CD4-positive, alpha-beta T cell treated with Interleukin-12 subunit alpha and Interleukin-12 subunit beta, for 1 hour (primary cell): ENCODE results near the gene SLC16A11.
A peak's percentile ranks its signal among the peaks of the same experiment; 100 is the strongest.

Experiments
- DNase-seq: peaks from one replicate; pipeline ENCODE4 v3.0.0-alpha.2; 2020

The SLC16A11 gene

GRCh38 chr17:7023576-7024401 is 20.1 kb downstream of the SLC16A11 start:
- peak; percentile 97 for DNase-seq

DNA sequence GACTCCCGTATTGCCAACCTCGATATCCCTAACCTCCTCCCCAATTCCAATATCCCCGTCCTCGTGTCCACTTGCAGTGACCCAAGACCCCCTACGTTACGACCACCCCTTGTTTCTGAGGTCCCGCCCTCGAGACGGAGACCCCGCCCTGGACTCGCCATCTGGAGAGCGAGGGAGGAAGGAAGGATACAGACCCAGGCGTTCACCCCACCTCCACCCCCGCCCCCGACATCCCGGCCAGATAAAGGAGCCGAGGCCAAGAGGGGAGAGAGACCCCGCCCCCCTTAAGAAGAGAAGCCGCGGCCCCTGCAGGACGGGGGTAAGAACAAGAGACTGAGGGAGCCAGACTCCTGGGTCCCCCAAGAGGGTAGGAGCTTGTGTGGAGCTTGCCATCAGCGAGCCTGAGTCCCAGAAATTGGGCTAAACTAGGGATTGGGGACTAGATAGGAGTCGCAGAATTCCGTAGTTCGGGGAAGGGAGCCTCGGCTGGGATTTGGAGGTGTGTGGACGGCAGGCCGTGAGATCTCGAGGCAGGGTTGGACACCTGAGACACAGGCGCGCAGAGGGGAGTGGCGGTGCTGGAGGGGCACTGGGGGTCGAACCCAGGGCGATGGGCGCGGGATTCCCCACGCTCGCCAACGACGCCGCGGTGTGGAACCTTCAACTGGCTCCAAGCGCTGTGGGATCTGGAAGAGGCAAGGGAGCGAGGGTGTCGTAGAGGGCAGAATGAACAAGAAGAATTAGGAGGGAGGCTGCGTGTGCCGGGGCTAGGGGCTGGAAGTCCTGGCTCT is 20.9 kb downstream of the SLC16A11 start, which contains the start of gene BCL6B:
TSS of gene BCL6B (plus strand) at position 270 of the 791 bp plus-strand sequence. CDS start 622 bp downstream, outside the sequence.
- no peak for DNase-seq

- peak; percentile 85 for DNase-seq
Observed at GRCh38 chr17:7021993-7022778, 21.7 kb downstream of the SLC16A11 start.

DNA sequence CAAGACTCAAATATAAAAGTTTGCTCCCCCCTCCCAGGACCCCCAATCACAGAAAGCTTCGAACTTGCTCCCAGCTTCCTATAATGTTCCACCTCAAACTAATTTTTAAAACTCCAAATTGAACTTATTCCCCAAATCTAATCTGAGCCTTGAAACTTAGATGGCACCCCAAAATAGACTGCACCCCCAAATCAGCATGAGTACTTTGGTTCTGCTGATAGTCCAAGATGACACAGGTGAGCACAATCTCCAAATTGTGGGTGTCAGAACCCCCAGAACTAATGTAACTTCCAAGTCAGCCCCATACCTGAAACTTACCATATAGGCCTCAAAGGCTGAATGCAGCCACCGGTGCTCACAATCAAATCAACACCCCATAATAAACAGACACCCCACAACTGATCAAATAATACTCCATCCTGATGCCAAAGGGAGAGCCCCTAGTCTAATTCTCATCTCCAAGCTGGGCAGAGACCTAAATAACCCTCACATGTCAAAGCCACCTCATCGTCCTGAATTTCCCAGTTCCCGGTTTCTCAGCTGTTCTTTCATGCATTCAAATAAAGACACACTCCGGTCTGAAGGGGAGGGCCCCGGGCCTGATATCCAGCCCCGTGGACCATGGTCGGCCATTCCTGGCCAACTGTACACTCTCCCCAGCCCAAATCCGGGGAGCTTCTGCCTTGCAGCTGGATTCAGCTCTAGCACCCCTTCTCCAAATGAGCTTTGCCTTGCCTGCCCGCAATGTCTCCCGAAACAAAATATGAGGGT is 22.8 kb downstream of the SLC16A11 start:
- DNase-seq, result no peak

GRCh38 chr17:7019839-7020519 is 23.9 kb downstream of the SLC16A11 start:
- DNase-seq, result no peak

GRCh38 chr17:7019367-7019766 is 24.5 kb downstream of the SLC16A11 start:
- no peak for DNase-seq

DNA sequence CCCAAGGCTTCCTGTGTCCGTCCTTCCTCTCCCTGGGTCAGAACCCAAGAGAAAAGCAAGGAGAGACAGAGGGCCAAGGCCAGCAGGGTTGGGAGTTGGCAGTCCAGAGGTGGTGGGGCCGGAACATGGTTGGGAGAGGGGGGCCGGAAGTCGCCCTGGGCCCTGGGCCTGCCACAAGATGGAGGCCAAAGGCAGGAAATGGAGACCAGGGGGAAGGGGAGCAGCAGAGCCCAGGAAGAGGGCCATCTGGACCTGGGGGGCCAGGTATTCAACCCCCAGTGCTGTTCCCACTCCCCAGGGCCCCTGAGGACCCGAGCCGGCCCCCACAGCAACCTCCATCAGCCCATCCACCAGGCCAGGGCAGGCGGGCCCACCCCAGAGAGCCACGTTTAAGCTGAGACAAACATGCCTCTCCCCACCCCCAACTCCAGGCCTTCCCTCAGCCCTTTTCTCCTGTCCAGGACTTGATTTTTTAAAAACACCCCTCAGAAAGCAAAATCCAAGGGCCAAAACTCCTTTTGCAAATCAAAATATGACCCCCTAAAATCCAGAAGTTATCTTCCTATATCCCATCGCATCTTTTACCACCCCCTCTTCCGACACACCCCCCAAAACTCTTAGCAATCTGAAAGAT is 25.4 kb downstream of the SLC16A11 start:
- no peak for DNase-seq

- peak; percentile 37 for DNase-seq
Observed at GRCh38 chr17:7017827-7018200, 26.1 kb downstream of the SLC16A11 start.

GRCh38 chr17:7016886-7017826 is 26.7 kb downstream of the SLC16A11 start:
- DNase-seq, result no peak

- no peak for DNase-seq
Observed at GRCh38 chr17:7016418-7016817, 27.5 kb downstream of the SLC16A11 start.

DNA sequence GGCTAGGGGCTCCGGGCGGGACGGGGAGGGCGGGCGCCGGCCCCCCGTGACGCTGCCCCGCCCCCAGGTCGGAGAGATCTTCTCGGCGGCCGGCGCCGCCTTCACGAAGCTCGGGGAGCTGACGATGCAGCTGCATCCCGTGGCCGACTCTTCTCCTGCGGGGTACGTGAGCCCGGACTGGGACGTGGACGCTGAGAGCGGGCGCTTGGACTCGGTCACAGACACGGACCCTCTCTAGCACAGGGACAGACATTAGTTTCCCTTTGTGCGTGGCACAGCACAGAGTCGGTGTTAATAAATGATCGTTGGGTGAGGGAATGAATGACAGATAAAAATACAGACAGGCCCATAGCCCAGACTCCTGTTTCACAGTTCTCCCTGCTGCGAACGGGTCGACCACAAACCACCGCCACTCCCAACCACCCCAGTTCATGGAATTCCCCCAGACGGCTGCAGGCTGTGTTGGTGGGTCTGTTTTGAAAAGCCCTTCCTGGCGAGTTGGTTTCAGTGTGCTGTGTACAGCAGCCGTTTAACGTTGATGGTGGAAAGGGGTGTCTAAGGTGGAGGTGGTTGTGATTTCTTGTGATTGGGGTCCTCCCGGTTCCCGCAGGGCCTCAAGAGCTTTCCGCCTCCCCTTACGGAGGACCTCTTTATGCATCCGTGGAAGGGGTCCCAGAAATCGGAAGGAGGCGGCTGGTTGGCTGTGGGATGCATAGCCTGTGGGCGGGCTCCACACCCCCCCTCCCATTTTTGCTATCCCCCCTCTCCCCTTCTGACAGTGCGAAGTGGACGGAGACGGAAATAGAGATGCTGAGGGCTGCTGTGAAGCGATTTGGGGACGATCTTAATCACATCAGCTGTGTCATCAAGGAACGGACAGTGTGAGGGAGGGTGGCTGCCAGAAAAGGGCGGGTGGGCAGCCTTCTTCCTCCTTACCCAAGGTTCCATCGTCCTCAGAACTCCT is 28.6 kb downstream of the SLC16A11 start:
- peak; percentile 94 for DNase-seq

DNA sequence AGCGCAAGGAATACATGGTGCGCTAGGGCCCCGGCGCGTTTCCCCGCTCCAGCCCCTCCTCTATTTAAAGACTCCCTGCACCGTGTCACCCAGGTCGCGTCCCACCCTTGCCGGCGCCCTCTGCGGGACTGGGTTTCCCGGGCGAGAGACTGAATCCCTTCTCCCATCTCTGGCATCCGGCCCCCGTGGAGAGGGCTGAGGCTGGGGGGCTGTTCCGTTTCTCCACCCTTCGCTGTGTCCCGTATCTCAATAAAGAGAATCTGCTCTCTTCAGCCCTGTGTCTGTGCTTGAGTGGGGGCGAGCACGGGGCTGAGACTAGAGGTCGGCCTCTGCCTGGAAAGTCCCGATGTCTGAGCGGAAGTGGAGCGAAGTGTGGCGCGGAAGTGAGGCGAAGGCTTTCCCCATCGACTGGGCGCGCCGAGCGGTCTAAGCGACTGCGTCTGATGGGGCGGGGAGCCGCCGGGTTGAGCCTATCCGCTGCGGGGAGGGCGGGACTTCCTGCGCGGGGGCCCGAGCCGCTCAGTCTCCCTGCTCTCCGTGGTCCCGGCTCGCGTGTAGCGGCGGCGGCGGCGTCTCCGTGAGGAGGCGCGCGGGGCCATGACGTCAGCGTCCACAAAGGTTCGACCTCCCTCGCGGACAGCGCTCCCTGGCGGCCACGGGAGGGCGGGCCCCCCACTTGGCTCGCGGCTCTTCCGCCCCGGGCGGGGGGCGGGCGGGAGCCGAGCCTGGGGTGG is 29.5 kb downstream of the SLC16A11 start:
- DNase-seq, result peak; percentile 99

DNA sequence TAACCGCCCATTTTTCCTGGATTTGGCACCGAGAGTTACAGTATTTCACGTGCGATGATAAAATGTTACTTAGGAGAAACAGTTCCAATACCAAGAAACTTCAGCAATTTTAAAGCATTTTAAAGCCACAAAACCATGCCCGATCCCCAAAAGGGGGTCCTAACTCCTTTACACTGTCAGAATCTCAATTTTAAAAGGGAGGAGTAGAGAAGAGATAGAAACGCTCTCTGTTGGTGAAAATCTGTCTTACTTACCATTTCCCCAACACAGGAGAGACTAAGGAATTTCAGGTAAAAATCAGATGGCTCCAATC is 32.0 kb downstream of the SLC16A11 start:
- no peak for DNase-seq

DNA sequence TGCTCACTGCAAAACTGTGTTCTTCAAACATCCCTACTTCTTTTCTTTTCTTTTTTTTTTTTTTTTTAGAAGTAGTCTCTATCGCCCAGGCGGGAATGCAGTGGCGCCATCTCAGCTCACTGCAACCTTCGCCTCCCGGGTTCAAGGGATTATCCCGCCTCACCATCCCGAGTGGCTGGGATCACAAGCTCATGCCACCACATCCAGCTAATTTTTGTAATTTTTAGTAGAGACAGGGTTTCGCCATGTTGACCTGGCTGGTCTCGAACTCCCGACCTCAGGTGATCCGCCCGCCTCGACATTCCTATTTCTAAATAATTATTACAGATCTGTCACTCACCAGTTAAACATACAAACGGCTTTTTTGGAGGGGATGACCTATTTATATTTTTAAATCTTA is 32.5 kb downstream of the SLC16A11 start:
- no peak for DNase-seq

DNA sequence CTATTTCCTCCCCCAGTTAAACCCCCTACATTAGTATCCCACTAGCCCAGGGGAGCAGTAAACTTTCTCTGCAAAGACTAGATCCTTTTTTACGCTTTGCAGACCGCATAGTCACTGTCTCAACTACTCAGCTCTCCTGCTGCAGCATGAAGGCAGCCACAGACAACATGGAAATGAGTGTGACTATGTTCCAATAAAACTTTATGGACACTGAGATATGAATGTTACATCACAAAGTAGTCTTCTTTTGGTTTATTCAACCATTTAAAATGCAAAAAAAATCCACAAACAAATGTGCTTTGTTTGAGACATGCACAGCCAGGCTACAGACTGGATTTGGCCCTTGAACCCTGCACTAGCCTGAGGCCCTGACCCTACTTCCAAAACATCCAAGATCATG is 33.4 kb downstream of the SLC16A11 start:
- DNase-seq, result no peak

DNA sequence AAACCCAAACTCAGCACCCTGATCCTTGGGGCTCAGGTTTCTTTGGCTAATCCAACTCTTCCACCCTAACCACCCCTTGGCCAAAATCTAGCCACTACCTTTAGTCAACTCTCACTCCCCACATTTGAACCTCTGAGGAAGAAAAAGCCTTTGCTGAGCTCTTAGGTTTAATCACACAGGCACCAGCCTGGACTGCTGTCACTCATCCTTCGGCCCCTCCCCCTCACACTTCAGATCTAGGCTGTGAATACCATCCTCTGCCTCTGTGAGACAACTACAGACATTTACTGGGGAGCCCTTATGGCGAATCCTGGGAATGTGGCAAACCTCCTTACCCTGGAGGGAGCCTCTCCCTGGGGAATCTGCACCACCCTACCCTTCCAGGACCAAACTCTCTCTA is 36.7 kb downstream of the SLC16A11 start:
- no peak for DNase-seq

DNA sequence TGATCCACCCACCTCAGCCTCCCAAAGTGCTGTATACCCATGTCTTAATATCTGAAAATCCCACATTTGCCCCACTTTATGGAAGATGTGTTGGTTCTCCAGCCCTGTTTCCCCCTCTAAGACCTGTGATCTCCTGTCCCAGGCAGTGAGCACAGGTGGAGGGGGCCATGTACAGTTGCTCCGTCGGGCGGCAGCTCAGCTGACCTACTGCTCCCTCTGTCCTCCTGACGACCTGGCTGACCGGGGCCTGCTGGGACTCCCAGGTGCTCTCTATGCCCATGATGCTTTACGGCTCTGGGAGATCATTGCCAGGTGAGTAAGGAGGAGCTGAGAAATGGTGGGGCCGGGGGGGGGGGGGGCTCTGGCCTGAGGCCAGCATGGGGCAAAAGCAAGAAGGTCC is 38.2 kb downstream of the SLC16A11 start:
- no peak for DNase-seq
